HepG2 (cell line): ENCODE data around the gene NOCT. TPM values are rescaled to one million over a fixed set of nuclear protein-coding genes. Genes with fewer than 3 reads are reported as not detected.

Experiments used
- AHDC1 ChIP-seq: sonication (generic); formaldehyde crosslinking; IDR thresholded peaks from 2 replicates; pipeline ENCODE4 v1.5.1; 2020; ENCODE audit warnings: mild to moderate bottlenecking, missing genetic modification reagents, borderline replicate concordance
- AKNA ChIP-seq: sonication (generic); formaldehyde crosslinking; IDR thresholded peaks from 2 replicates; pipeline ENCODE4 v1.4.0; 2020; ENCODE audit warnings: missing genetic modification reagents, borderline replicate concordance
- ARNT2 ChIP-seq: sonication (generic); formaldehyde crosslinking; IDR thresholded peaks from 2 replicates; pipeline ENCODE4 v1.8.0; 2022; ENCODE audit warnings: mild to moderate bottlenecking, low read depth, missing genetic modification reagents, moderate library complexity
- CREB1 ChIP-seq, 2 experiments: fragments of 450-650 bp in 1 of 2; IDR thresholded peaks; 2 replicates each; pipeline ENCODE4 v1.6.1; 2016 to 2017; ENCODE audit warnings: control low read depth in 1 of 2, mild to moderate bottlenecking in 1 of 2, missing compliant biosample characterization in 1 of 2, missing genetic modification characterization in 1 of 2
- HNRNPK ChIP-seq: fragments of 200-400 bp; formaldehyde crosslinking; IDR thresholded peaks from 2 replicates; pipeline ENCODE4 v1.6.1; 2018; ENCODE audit warnings: low read length, low read depth, moderate library complexity, mild to moderate bottlenecking; ENCODE audit not compliant: poor library complexity, severe bottlenecking
- NFE2L1 ChIP-seq: sonication (generic); formaldehyde crosslinking; IDR thresholded peaks from 2 replicates; pipeline ENCODE4 v1.4.0; 2020; ENCODE audit warnings: missing genetic modification reagents, mild to moderate bottlenecking, borderline replicate concordance
- RCOR2 ChIP-seq: IDR thresholded peaks from 2 replicates; pipeline ENCODE4 v1.6.1; 2016; ENCODE audit warnings: missing biosample characterization, missing genetic modification reagents
- SALL1 ChIP-seq: sonication (generic); formaldehyde crosslinking; IDR thresholded peaks from 2 replicates; pipeline ENCODE4 v1.8.0; 2022; ENCODE audit warnings: mild to moderate bottlenecking, missing genetic modification reagents
- SALL2 ChIP-seq: sonication (generic); formaldehyde crosslinking; IDR thresholded peaks from 2 replicates; pipeline ENCODE4 v1.8.1; 2023; ENCODE audit warnings: mild to moderate bottlenecking, missing genetic modification reagents, inconsistent platforms
- SETDB1 ChIP-seq: sonication (generic); formaldehyde crosslinking; IDR thresholded peaks from 2 replicates; pipeline ENCODE4 v1.5.1; 2020; ENCODE audit warnings: missing genetic modification reagents, mild to moderate bottlenecking, borderline replicate concordance
- ZNF543 ChIP-seq: sonication (generic); formaldehyde crosslinking; IDR thresholded peaks from 2 replicates; pipeline ENCODE4 v1.4.0; 2020; ENCODE audit warnings: mild to moderate bottlenecking, missing genetic modification reagents
- ZNF816 ChIP-seq: sonication (generic); formaldehyde crosslinking; IDR thresholded peaks from 2 replicates; pipeline ENCODE4 v1.8.0; 2022; ENCODE audit warnings: missing genetic modification reagents, mild to moderate bottlenecking, borderline replicate concordance
- ZSCAN22 ChIP-seq: sonication (generic); formaldehyde crosslinking; IDR thresholded peaks from 2 replicates; pipeline ENCODE4 v1.4.0; 2020; ENCODE audit warnings: mild to moderate bottlenecking, missing genetic modification reagents
- polyA plus RNA-seq, 8 experiments: library from polyadenylated mRNA; depleted of rRNA in 3 of 8; stranded (reverse) in 7 of 8; unstranded in 1 of 8; fragments of >200 nt; fragmentation: Illumina TruSeq in 4 of 8; extraction: Trizol in 4 of 8; gene quantifications; 2 replicates each; pipeline versions ENCODE4 v1.2.1 to v1.2.3, GENCODE V29; 2011 to 2016; ENCODE audit warnings: low read depth in 4 of 8, missing spikeins in 1 of 8, mixed read lengths in 1 of 8; ENCODE audit not compliant: insufficient read depth in 1 of 8
- total RNA-seq, 5 experiments: library from RNA; depleted of rRNA; stranded (reverse); fragments of >200 nt; fragmentation: Illumina TruSeq; extraction: Trizol; gene quantifications; 2 replicates each; pipeline ENCODE4 v1.2.3, GENCODE V29; 2016; ENCODE audit warnings: low read depth in 1 of 5
- TF ChIP-seq, protein P1 (sequence below): sonication (generic); formaldehyde crosslinking; IDR thresholded peaks from 2 replicates; pipeline ENCODE4 v1.4.0; 2020; ENCODE audit warnings: missing genetic modification reagents; ENCODE audit errors: not compliant biosample characterization
- TF ChIP-seq, protein P2 (sequence below): sonication (generic); formaldehyde crosslinking; IDR thresholded peaks from 2 replicates; pipeline ENCODE4 v1.5.0; 2020; ENCODE audit warnings: mild to moderate bottlenecking, missing genetic modification reagents

The NOCT gene
- total and polyA plus RNA-seq, 2 of the 13 experiments (the other 11 are each of a cell fraction or from before 2014, with no cell fraction given): 3.6 to 13.1 TPM

GRCh38 chr4:139083607-139083955 lies 68.0 kb downstream of the NOCT start (continued):
- TF ChIP-seq NFE2L1 (CRISPR knock-in tag): no peak
- TF ChIP-seq, protein P1, sequence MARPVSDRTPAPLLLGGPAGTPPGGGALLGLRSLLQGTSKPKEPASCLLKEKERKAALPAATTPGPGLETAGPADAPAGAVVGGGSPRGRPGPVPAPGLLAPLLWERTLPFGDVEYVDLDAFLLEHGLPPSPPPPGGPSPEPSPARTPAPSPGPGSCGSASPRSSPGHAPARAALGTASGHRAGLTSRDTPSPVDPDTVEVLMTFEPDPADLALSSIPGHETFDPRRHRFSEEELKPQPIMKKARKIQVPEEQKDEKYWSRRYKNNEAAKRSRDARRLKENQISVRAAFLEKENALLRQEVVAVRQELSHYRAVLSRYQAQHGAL (CRISPR knock-in tag): peak; percentile 66
- TF ChIP-seq RCOR2 (CRISPR knock-in tag): no peak
- 0 out of 2 replicates have a peak, but pooled peaks have one; percentile 16 for TF ChIP-seq SALL2 (CRISPR knock-in tag)
- TF ChIP-seq ARNT2: peak; percentile 36; the same call in 1 of the 2 replicates
- TF ChIP-seq SALL1: no peak
- TF ChIP-seq ZNF543 (CRISPR knock-in tag): 0 out of 2 replicates have a peak, but pooled peaks have one; percentile 40
- TF ChIP-seq AHDC1 (CRISPR knock-in tag): no peak
- no peak for TF ChIP-seq HNRNPK
- peak; percentile 69; the same call in 1 of the 2 replicates for TF ChIP-seq ZSCAN22 (CRISPR knock-in tag)
- 0 out of 2 replicates have a peak, but pooled peaks have one; percentile 85 for TF ChIP-seq ZNF816
- TF ChIP-seq CREB1 (IDR thresholded peaks at IDR 0.05): no peak
- TF ChIP-seq CREB1 (CRISPR knock-in tag; IDR thresholded peaks at IDR 0.05): no peak
- TF ChIP-seq, protein P2, sequence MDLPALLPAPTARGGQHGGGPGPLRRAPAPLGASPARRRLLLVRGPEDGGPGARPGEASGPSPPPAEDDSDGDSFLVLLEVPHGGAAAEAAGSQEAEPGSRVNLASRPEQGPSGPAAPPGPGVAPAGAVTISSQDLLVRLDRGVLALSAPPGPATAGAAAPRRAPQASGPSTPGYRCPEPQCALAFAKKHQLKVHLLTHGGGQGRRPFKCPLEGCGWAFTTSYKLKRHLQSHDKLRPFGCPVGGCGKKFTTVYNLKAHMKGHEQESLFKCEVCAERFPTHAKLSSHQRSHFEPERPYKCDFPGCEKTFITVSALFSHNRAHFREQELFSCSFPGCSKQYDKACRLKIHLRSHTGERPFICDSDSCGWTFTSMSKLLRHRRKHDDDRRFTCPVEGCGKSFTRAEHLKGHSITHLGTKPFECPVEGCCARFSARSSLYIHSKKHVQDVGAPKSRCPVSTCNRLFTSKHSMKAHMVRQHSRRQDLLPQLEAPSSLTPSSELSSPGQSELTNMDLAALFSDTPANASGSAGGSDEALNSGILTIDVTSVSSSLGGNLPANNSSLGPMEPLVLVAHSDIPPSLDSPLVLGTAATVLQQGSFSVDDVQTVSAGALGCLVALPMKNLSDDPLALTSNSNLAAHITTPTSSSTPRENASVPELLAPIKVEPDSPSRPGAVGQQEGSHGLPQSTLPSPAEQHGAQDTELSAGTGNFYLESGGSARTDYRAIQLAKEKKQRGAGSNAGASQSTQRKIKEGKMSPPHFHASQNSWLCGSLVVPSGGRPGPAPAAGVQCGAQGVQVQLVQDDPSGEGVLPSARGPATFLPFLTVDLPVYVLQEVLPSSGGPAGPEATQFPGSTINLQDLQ (CRISPR knock-in tag): no peak
- TF ChIP-seq SETDB1: no peak
- no peak for TF ChIP-seq AKNA
